Stimulated activated CD8-positive, alpha-beta memory T cell treated with anti-CD3 and anti-CD28 coated beads, Interleukin-12 subunit alpha, Interleukin-12 subunit beta, amount 100 ng/mL, for 4 hours (primary cell): ENCODE measurements around the gene TNFRSF25.
"Not testable (repeated sequence)": the region's sequence is repeated elsewhere in the genome, so short reads cannot be mapped to it uniquely, and the experiment has no call there.

ENCODE experiments used
- DNase-seq: peaks from one replicate; pipeline ENCODE4 v3.0.0-alpha.2; 2020; ENCODE audit warnings: low read depth

TNFRSF25 gene

GRCh38 chr1:6468729-6469461, 2.9 kb upstream of the TNFRSF25 start:
- DNase-seq = no peak

- no peak for DNase-seq
These were observed 2.0 kb upstream of the TNFRSF25 start for GRCh38 chr1:6467744-6468688.

GRCh38 chr1:6467224-6467623, 1.3 kb upstream of the TNFRSF25 start:
- DNase-seq = no peak

GRCh38 chr1:6466751-6467150, 778 bp upstream of the TNFRSF25 start:
- no peak for DNase-seq

GRCh38 chr1:6465461-6466005, 440 bp downstream of the TNFRSF25 start:
- DNase-seq = no peak

GRCh38 chr1:6464915-6465314, 1.1 kb downstream of the TNFRSF25 start:
- DNase-seq = no peak

GRCh38 chr1:6464514-6464836, 1.5 kb downstream of the TNFRSF25 start:
- no peak for DNase-seq

GRCh38 chr1:6463120-6463412, 2.9 kb downstream of the TNFRSF25 start:
- DNase-seq = no peak

GRCh38 chr1:6462412-6463119, 3.4 kb downstream of the TNFRSF25 start:
- no peak for DNase-seq

GRCh38 chr1:6461538-6462411, 4.2 kb downstream of the TNFRSF25 start:
- no peak for DNase-seq

GRCh38 chr1:6461051-6461530, 4.9 kb downstream of the TNFRSF25 start:
- DNase-seq = no peak

GRCh38 chr1:6460301-6461050, 5.5 kb downstream of the TNFRSF25 start:
- peak; percentile 85 for DNase-seq

- DNase-seq = no peak
These were observed 6.1 kb downstream of the TNFRSF25 start for GRCh38 chr1:6459850-6460265.

GRCh38 chr1:6456800-6457466, 9.0 kb downstream of the TNFRSF25 start:
- DNase-seq = no peak

GRCh38 chr1:6455752-6456520, 10.0 kb downstream of the TNFRSF25 start:
- DNase-seq = not testable (repeated sequence)

GRCh38 chr1:6454856-6455751, 10.9 kb downstream of the TNFRSF25 start:
- no peak for DNase-seq

GRCh38 chr1:6453895-6454855, 11.8 kb downstream of the TNFRSF25 start:
- DNase-seq = not testable (repeated sequence)
